Measurements from ENCODE around the gene UQCRHL. TPM values are rescaled to one million over a fixed set of nuclear protein-coding genes. Genes with fewer than 3 reads are reported as not detected.
A peak's percentile ranks its signal among the peaks of the same experiment; 100 is the strongest.
"Not testable (repeated sequence)": the region's sequence is repeated elsewhere in the genome, so short reads cannot be mapped to it uniquely, and the experiment has no call there.

UQCRHL gene
- total RNA-seq, 1 experiment from 2014 or later = 4.9 TPM

GRCh38 chr1:15836772-15837669 is 29.6 kb upstream of the UQCRHL start:
- DNase-seq = no peak
- TF ChIP-seq EZH2 (IDR thresholded peaks at IDR 0.05; ENCODE audit: low read depth) = no peak
- no peak for TF ChIP-seq CTCF (conservative IDR thresholded peaks at IDR 0.05)
- no peaks in the 10 kb centered on the region for H3K27me3 ChIP-seq (ENCODE audit: insufficient read depth, low read depth)
- no peaks in the 10 kb centered on the region for H4K20me1 ChIP-seq (ENCODE audit: insufficient read depth)
- H2AFZ ChIP-seq = no peak overlapping the region
- intact Hi-C loops (cut with micrococcal nuclease; ENCODE audit: unreplicated experiment) = no loop called here
- no TSS peak for BruUV-seq (replicated peaks)
- CTCF ChIA-PET = interaction anchor here (0.6 kb wide), 1 partner anchor 526 kb away, joined by 3 read pairs; no protein-coding TSS in a partner anchor
- POLR2A ChIA-PET (ENCODE audit: unreplicated experiment) = interaction anchor here (0.6 kb wide), 1 partner anchor 10 kb away, joined by 12 read pairs; the partner anchor contains the start of gene SPEN
- peak overlapping the region; percentile 63; the same call in 1 of the 2 replicates for H3K4me3 ChIP-seq
- peaks cover 27% of the 10 kb centered on the region for H3F3A ChIP-seq (ENCODE audit: insufficient read depth, low read depth)
- no peaks in the 10 kb centered on the region for H3K9me3 ChIP-seq (ENCODE audit: insufficient read depth, low read depth)
- 0 out of 2 replicates have a peak overlapping the region, but pooled peaks have one; percentile 82 for H3K27ac ChIP-seq
- H3K79me2 ChIP-seq (ENCODE audit: low read depth) = peaks cover 15% of the 10 kb centered on the region
- H3K9me2 ChIP-seq (ENCODE audit: insufficient read depth) = no peaks in the 10 kb centered on the region
- peak overlapping the region; percentile 81 for H3K4me2 ChIP-seq
- H3K4me1 ChIP-seq (replicated peaks; ENCODE audit: insufficient read depth) = peaks cover 12% of the 10 kb centered on the region
- H3K36me3 ChIP-seq (ENCODE audit: low read depth) = no peaks in the 10 kb centered on the region

GRCh38 chr1:15836511-15836771 is 29.0 kb upstream of the UQCRHL start:
- H3K4me3 ChIP-seq = peak overlapping the region; percentile 63; the same call in 1 of the 2 replicates
- H3K79me2 ChIP-seq (ENCODE audit: low read depth) = peaks cover 20% of the 10 kb centered on the region
- H3K36me3 ChIP-seq (ENCODE audit: low read depth); intact Hi-C loops (cut with micrococcal nuclease; ENCODE audit: unreplicated experiment); DNase-seq; H4K20me1 ChIP-seq (ENCODE audit: insufficient read depth); CTCF ChIA-PET; H3K27me3 ChIP-seq (ENCODE audit: insufficient read depth, low read depth); H3K9me2 ChIP-seq (ENCODE audit: insufficient read depth); H3K9me3 ChIP-seq (ENCODE audit: insufficient read depth, low read depth); BruUV-seq (replicated peaks): not testable (repeated sequence)
- H3K27ac ChIP-seq = peak overlapping the region; percentile 82
- peaks cover 27% of the 10 kb centered on the region for H3F3A ChIP-seq (ENCODE audit: insufficient read depth, low read depth)
- H2AFZ ChIP-seq = peak overlapping the region; percentile 82; the same call in 1 of the 2 replicates
- POLR2A ChIA-PET (ENCODE audit: unreplicated experiment) = interaction anchor here (0.6 kb wide), 1 partner anchor 11 kb away, joined by 12 read pairs; the partner anchor contains the start of gene SPEN
- H3K4me1 ChIP-seq (replicated peaks; ENCODE audit: insufficient read depth) = peaks cover 12% of the 10 kb centered on the region
- peak overlapping the region; percentile 81 for H3K4me2 ChIP-seq

GRCh38 chr1:15835741-15836510 is 28.5 kb upstream of the UQCRHL start:
- peak overlapping the region; percentile 82 for H2AFZ ChIP-seq
- BruUV-seq (replicated peaks) = no TSS peak
- peaks cover 12% of the 10 kb centered on the region for H3K4me1 ChIP-seq (replicated peaks; ENCODE audit: insufficient read depth)
- H3K4me2 ChIP-seq = peak overlapping the region; percentile 97
- peaks cover 20% of the 10 kb centered on the region for H3K79me2 ChIP-seq (ENCODE audit: low read depth)
- H3K9me2 ChIP-seq (ENCODE audit: insufficient read depth) = no peaks in the 10 kb centered on the region
- intact Hi-C loops (cut with micrococcal nuclease; ENCODE audit: unreplicated experiment) = loop anchor here (1.0 kb wide), 1 partner anchor 11 kb away; the partner anchor contains the start of gene SPEN
- H3F3A ChIP-seq (ENCODE audit: insufficient read depth, low read depth) = peaks cover 28% of the 10 kb centered on the region
- peak overlapping the region; percentile 91 for H3K4me3 ChIP-seq
- no peak for TF ChIP-seq EZH2 (IDR thresholded peaks at IDR 0.05; ENCODE audit: low read depth)
- TF ChIP-seq CTCF (conservative IDR thresholded peaks at IDR 0.05) = no peak
- H3K9me3 ChIP-seq (ENCODE audit: insufficient read depth, low read depth) = no peaks in the 10 kb centered on the region
- ChIA-PET POLR2A (ENCODE audit: unreplicated experiment) (interaction anchor here (0.6 kb wide), 1 partner anchor 37 kb away, joined by 3 read pairs; no protein-coding TSS in a partner anchor), CTCF (interaction anchor here (0.5 kb wide), 1 partner anchor 150 kb away, joined by 6 read pairs; no protein-coding TSS in a partner anchor)
- H4K20me1 ChIP-seq (ENCODE audit: insufficient read depth) = no peaks in the 10 kb centered on the region
- peak overlapping the region; percentile 100 for H3K27ac ChIP-seq
- H3K27me3 ChIP-seq (ENCODE audit: insufficient read depth, low read depth) = no peaks in the 10 kb centered on the region
- H3K36me3 ChIP-seq (ENCODE audit: low read depth) = no peaks in the 10 kb centered on the region
- peak; percentile 90 to 98 for DNase-seq
